ENCODE measurements around the gene ADGRL3. TPM values are rescaled to one million over a fixed set of nuclear protein-coding genes. Genes with fewer than 3 reads are reported as not detected.
"Not testable (repeated sequence)": the region's sequence is repeated elsewhere in the genome, so short reads cannot be mapped to it uniquely, and the experiment has no call there.

Gene ADGRL3
- total RNA-seq, 1 experiment from 2014 or later = 1.0 TPM

DNA sequence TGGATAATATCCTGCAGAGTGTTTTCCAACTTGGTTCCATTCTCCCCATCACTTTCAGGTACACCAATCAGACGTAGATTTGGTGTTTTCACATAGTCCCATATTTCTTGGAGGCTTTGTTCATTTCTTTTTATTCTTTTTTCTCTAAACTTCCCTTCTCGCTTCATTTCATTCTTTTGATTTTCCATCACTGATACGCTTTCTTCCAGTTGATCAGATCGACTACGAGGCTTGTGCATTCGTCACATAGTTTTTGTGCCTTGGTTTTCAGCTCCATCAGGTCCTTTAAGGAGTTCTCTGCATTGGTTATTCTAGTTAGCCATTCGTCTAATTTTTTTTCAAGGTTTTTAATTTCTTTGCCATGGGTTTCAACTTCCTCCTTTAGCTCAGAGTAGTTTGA is 559.1 kb downstream of the ADGRL3 start:
- DNase-seq (ENCODE audit: low read depth, low spot score); in situ Hi-C loops (cut with HindIII; ENCODE audit: low pct_unique_long_range_greater_than_20kb, low sequenced_read_pairs): not testable (repeated sequence)

DNA sequence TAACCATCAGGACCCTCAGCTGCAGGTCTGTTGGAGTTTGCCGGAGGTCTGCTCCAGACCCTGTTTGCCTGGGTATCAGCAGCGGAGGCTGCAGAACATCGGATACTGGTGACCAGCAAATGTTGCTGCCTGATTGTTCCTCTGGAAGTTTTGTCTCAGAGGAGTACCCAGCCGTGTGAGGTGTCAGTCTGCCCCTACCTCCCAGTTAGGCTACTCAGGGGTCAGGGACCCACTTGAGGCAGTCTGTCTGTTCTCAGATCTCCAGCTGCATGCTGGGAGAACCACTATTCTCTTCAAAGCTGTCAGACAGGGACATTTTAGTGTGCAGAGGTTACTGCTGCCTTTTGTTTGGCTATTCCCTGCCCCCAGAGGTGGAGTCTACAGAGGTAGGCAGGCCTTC is 559.8 kb downstream of the ADGRL3 start:
- in situ Hi-C loops (cut with HindIII; ENCODE audit: low pct_unique_long_range_greater_than_20kb, low sequenced_read_pairs); DNase-seq (ENCODE audit: low read depth, low spot score): not testable (repeated sequence)

DNA sequence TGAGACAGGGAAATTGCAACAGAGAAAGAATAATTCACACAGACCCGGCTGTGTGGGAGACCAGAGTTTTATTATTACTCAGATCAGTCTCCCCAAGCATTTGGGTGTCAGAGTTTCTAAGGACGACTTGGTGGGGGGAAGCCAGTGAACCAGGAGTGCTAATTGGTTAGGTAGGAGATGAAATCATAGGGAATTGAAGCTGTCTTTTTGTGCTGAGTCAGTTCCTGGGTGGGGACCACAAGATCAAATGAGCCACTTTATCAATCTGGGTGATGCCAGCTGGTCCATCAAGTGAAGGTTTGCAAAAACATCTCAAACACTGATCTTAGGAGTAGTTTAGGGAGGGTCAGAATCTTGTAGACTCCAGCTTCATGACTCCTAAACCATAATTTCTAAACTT is 560.7 kb downstream of the ADGRL3 start:
- DNase-seq (ENCODE audit: low read depth, low spot score) = no peak
- in situ Hi-C loops (cut with HindIII; ENCODE audit: low pct_unique_long_range_greater_than_20kb, low sequenced_read_pairs) = no loop called here

DNA sequence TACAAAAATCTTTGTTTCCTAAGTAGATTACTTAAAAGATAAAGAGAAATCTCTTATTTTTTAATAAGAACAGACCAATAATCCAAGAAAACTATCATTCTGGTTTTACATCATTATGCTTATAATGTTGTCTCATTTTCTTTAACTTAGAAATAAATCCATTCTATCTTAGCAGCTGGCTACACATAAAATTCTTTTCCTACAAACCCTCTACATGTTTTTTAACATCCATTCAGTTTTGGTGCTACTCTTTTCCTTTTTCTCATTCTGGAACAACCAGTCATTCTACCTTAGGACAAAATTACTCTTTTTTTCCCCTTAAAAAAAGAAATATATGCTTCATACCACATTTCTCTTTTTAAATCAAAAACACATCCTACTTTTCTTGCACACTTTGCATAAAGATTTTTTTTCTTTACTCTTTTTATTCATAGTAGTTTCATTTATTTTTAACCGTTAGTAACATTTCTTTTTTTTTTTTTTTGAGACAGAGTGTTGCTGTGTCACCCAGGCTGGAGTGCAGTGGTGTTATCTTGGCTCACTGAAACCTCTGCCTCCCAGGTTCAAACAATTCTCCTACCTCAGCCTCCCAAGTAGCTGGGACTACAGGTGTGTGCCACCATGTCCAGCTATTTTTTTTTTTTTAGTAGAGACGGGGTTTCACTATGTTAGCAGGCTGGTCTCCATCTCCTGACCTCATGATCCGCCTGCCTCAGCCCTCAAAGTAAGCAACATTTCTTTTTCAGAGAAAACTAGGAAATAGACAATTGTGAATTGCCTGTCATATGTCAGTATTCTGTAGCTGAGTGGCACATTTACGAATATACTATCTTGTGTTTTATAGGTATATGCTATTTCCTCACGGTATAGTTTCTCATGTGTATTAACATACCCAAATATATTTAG is 562.8 kb downstream of the ADGRL3 start:
- in situ Hi-C loops (cut with HindIII; ENCODE audit: low pct_unique_long_range_greater_than_20kb, low sequenced_read_pairs) = no loop called here
- no peak for DNase-seq (ENCODE audit: low read depth, low spot score)

DNA sequence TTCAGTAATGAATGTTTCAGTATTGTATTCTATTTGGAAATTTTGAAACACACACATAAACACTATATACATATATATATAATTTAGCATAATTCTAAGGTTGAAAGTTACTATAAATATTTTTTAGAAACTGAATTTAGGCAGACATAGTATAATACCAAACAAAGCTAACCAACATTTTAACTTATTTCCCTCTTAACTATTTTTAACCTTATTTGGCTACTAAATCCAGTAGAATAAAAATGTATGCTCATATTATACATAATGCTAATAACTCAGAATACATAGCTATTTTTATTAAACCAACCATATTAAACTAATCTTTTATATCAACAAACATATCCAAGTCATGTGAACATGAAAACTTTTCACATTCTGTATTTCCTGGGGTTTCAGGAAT is 563.6 kb downstream of the ADGRL3 start:
- in situ Hi-C loops (cut with HindIII; ENCODE audit: low pct_unique_long_range_greater_than_20kb, low sequenced_read_pairs) = no loop called here

DNA sequence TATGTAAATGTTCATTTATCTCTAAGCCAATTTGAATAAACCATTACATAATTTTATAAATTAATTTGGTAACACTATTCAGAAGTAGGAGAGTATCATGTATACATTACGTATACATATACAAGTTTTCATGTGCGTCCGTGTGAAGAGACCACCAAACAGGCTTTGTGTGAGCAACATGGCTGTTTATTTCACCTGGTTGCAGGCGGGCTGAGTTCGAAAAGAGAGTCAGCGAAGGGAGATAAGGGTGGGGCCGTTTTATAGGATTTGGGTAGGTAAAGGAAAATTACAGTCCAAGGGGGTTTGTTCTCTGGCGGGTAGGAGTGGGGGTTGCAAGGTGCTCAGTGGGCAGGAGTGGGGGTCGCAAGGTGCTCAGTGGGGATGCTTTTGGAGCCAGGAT is 564.0 kb downstream of the ADGRL3 start:
- DNase-seq (ENCODE audit: low read depth, low spot score) = not testable (repeated sequence)

More for the DNA sequence above, 563.6 kb downstream of the ADGRL3 start:
- DNase-seq (ENCODE audit: low read depth, low spot score) = no peak

DNA sequence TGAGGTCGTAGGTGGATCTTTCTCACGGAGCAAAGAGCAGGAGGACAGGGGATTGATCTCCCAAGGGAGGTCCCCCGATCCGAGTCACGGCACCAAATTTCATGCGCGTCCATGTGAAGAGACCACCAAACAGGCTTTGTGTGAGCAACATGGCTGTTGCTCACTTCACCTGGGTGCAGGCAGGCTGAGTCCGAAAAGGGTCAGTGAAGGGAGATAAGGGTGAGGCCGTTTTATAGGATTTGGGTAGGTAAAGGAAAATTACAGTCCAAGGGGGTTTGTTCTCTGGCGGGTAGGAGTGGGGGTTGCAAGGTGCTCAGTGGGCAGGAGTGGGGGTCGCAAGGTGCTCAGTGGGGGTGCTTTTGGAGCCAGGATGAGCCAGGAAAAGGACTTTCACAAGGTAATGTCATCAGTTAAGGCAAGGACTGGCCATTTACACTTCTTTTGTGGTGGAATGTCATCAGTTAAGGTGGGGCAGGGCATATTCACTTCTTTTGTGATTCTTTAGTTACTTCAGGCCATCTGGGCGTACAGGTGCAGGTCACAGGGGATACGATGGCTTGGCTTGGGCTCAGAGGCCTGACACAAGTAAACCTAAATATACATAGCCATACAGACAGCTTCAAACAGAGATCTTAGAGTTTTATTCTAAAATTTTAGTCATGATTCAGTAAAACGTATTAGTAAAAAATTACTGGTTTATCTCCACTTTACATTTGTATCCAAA is 569.5 kb downstream of the ADGRL3 start:
- DNase-seq (ENCODE audit: low read depth, low spot score); in situ Hi-C loops (cut with HindIII; ENCODE audit: low pct_unique_long_range_greater_than_20kb, low sequenced_read_pairs): not testable (repeated sequence)

More for the DNA sequence above, 564.0 kb downstream of the ADGRL3 start:
- in situ Hi-C loops (cut with HindIII; ENCODE audit: low pct_unique_long_range_greater_than_20kb, low sequenced_read_pairs) = not testable (repeated sequence)

DNA sequence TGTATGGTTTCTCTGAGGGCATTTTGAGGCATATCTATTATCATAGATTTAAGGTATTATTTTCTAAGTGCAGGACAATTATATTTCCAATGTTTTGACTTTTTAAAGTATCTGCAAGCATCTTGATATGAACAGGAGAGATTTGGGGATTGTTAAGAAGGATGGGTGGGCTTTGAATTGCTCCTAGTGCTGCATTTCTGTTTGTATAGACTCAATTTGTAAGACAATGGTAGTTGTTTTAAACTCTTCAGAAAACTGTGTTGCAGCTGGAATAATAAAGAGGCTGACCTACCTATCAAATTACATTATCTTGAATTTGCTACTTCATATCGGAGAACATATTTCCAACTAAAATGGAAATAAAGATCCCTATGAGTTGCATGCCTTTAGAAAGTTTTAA is 570.3 kb downstream of the ADGRL3 start:
- DNase-seq (ENCODE audit: low read depth, low spot score) = no peak
- in situ Hi-C loops (cut with HindIII; ENCODE audit: low pct_unique_long_range_greater_than_20kb, low sequenced_read_pairs) = no loop called here

DNA sequence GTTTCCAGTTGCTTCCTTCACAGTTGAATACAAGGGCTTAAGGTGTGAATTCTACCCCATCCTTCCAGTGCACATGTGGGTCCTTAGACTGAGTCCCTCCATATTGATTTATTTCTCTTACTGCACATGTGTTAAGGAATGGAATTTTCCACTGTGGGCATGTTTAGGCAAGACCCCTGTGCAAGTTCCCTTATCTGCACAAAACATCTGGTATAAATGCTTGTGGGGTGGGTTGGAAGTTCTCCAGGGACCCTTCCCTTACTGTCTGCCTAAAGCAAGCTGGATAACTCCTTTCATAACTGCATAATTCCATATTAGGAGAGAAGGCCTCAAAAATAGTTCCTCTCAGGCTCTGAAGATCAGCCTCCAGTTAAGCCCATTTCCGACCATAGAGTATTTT is 570.9 kb downstream of the ADGRL3 start:
- in situ Hi-C loops (cut with HindIII; ENCODE audit: low pct_unique_long_range_greater_than_20kb, low sequenced_read_pairs) = no loop called here
- no peak for DNase-seq (ENCODE audit: low read depth, low spot score)

DNA sequence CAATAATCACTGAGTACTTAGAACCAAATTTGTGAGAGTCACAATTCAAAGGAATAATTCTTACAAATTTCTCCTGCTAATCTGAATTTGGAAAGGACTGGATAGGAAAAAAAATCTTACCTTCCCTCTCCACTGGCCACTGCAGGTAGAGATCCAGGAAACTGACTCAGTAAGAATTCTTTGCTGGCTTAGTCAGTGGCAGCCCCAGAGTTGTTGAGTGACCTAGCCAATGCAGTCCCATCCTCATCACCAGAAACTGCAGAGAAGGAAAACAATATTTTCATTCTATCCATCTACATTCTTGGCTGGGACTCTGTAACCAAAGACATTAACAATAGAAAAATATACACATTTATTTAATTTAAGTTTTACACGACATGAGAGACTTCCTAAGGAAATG is 572.0 kb downstream of the ADGRL3 start:
- in situ Hi-C loops (cut with HindIII; ENCODE audit: low pct_unique_long_range_greater_than_20kb, low sequenced_read_pairs) = no loop called here
- DNase-seq (ENCODE audit: low read depth, low spot score) = no peak

DNA sequence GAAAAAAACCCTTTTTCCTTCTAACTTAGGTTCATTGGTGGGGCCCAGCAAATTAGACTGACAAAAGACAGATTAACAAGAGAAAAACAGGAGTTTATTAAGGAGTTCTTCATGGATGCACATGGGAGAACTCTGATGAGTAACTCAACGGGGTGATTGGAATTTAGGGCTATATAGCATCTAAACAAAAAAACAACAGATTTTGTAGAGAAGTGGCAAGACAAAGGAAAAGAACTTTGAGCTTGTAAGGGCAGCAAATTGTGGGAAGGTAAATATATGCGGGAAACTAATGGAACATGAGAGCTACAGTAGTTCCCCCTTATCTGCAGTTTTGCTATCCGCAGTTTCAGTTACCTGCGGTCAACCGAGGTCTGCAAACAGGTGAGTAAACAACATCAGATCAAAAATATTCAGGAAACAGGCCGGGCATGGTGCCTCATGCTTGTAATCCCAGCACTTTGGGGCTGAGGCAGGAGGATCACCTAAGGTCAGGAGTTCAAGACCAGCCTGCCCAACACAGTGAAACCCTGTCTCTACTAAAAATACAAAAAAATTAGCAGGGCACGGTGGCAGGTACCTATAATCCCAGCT is 573.6 kb downstream of the ADGRL3 start:
- no peak for DNase-seq (ENCODE audit: low read depth, low spot score)
- in situ Hi-C loops (cut with HindIII; ENCODE audit: low pct_unique_long_range_greater_than_20kb, low sequenced_read_pairs) = no loop called here

DNA sequence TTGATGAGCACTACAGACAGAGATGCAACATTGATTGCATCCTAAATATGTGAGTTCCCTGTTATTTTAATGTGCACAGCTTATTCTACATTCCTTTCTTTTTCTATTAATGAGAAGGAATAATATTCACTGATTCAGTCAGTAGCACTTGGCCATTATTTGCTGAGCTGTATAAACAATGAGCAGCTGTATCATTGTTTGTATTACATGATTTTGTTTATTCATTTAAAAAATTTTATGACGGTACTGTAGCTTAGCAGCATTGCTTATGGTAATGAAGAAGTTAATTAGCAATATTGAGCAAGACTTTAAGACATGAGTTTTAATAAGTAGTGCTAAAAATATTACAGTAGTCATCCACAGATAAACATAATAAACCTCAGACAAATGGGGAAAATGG is 582.0 kb downstream of the ADGRL3 start:
- DNase-seq (ENCODE audit: low read depth, low spot score) = no peak
- in situ Hi-C loops (cut with HindIII; ENCODE audit: low pct_unique_long_range_greater_than_20kb, low sequenced_read_pairs) = no loop called here

DNA sequence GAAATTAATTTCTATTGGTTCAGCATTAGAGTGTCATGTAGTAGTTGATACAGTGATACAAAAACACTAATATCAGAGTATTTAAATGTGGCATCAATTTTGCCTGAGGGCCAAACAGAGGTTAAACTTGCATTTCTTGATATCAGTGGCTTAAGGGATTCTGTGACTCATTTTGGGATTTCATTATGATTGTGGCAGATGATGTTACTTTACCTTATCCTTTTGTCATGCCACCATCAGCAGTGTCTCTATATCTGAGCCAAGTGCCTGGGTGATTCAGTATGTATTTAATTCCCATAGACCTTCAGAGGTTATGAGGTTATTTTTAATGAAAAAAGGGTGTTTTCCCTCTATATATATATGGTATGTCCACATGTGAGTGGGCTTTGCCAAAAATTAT is 582.9 kb downstream of the ADGRL3 start:
- in situ Hi-C loops (cut with HindIII; ENCODE audit: low pct_unique_long_range_greater_than_20kb, low sequenced_read_pairs) = no loop called here
- no peak for DNase-seq (ENCODE audit: low read depth, low spot score)

DNA sequence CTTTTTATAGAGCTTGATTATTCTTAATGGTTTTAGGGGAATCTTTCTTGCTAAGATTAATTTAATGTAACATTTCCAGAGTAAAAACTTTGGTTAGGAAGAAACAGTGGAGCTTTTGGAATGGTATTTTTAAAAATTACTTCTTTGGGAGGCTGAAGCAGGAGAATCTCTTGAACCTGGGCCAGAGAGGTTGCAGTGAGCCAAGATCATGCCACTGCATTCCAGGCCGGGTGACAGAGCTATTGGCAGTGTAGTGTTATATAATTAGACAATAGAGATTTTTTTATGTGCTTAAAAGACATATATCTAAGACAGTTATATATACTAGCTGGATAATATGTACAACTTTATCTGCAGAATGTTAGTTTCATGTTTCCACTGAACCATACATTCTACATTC is 585.6 kb downstream of the ADGRL3 start:
- DNase-seq (ENCODE audit: low read depth, low spot score) = no peak
- in situ Hi-C loops (cut with HindIII; ENCODE audit: low pct_unique_long_range_greater_than_20kb, low sequenced_read_pairs) = no loop called here

DNA sequence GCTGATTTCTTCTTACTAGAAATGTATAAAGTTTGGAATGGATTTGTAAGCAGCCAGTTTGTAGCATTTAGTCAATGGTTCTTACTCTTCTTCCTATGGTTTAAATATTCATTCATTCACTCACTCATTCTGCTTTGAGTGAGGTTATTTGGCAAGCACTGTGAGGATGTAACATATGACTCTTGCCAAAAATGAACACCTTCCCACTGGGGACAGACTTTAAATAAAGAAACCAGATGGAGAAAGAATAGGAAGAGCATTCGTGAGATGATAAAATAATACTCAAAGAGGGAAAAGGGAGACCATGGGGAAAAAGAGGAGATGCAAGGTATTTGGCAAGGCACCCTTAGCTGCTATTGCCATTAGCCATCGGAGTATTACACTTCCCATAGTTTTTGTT is 586.1 kb downstream of the ADGRL3 start:
- in situ Hi-C loops (cut with HindIII; ENCODE audit: low pct_unique_long_range_greater_than_20kb, low sequenced_read_pairs) = no loop called here
- no peak for DNase-seq (ENCODE audit: low read depth, low spot score)

DNA sequence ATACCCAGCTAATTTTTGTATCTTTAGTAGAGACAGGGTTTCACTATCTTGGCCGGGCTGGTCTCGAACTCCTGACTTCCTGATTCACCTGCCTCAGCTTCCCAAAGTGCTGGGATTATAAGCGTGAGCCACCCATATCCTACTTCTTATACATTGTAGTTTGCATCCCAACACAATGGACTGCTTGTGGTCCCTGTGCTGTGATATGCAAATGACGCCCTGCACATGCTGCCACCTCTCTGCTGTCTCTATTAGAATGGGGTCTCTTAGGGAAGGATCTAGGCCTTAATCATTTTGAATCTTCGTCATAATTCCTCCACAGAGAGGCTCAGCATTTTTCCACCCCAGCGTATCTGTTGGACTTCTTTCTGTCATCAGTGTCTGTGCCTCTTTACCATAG is 595.9 kb downstream of the ADGRL3 start:
- no peak for DNase-seq (ENCODE audit: low read depth, low spot score)
- in situ Hi-C loops (cut with HindIII; ENCODE audit: low pct_unique_long_range_greater_than_20kb, low sequenced_read_pairs) = no loop called here

DNA sequence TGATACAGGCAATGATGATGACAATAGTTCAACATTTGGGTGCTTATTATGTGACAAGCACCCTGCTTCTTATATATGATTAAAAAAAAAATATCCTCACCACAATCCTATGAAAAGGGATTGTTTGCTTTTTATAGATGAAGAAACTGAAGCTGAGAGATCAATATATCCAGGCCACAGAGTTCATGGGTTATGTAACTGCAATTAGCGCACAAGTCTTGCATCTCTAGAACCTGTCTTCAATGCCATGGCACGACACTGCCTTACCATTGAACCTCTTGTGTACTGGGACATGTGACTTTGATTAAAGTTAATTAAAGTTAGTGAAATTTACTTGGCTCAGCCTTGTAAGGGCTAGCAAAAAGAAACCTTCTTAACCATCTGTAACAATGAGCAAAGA is 599.7 kb downstream of the ADGRL3 start:
- no peak for DNase-seq (ENCODE audit: low read depth, low spot score)
- in situ Hi-C loops (cut with HindIII; ENCODE audit: low pct_unique_long_range_greater_than_20kb, low sequenced_read_pairs) = no loop called here

DNA sequence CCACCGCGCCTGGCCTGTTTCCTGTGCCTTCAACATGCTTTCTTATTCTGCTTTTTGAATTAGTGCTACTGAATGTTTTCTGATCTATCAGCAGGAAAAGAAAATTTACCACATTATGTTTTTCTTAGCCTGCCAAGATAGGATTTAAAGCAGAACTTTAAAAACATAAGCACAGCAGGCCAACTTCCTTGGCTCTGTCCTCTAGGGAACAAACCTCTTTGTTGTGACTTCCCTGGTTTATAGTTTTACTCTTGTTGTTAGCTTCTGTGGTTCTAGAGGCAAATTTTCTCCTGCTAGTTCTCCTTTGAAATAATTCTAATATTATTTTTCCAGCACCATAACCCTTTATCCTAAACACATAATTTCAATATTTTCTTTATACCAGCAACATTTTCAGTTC is 605.1 kb downstream of the ADGRL3 start:
- DNase-seq (ENCODE audit: low read depth, low spot score) = no peak
- in situ Hi-C loops (cut with HindIII; ENCODE audit: low pct_unique_long_range_greater_than_20kb, low sequenced_read_pairs) = no loop called here
